NCI-H446 (cell line): ENCODE results near the gene CIDEB.

Experiments
- DNase-seq, 2 experiments: peaks; one replicate each; lab custom pipeline; 2025; lab: John Stamatoyannopoulos, UW

CIDEB gene

GRCh38 chr14:24312736-24313507 is 5.1 kb upstream of the CIDEB start:
- DNase-seq, result no peak

DNA sequence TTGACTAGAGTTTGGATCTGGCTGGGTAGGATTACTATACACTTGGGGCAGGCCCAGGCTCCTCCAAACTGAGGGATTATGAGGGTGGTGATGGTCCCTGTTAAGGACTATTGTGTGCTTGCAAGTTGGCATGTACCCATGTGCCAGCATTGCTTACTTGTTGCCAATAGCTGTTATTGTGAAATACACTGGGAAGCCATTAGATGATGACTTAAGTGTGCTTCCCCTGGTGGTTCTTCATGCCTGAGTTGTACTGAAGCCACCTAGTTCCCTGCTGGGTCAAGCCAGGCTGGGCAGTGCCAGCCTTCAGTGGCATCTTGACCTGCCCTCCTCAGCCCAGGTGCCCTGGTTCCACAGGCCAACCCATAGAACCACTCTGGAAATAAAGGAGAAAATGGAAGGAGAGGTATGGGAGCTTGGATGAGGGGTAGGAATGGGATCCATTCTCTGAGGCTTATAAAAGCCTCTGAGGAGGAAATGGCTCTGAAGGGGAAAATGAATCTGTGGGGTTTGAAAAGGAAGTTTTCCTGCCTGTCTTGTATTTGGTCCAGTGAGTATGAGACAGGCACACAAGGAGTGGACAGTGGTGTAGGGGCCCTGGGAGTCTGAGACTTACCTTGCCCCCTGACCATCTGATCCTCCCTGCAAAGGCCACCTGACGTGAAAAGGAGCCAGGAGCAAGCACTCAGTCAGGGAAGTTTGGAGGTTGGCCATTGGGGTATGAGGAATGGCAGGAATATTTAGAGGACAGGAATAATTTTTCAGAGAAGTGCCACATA is 4.2 kb upstream of the CIDEB start:
- DNase-seq, result no peak

GRCh38 chr14:24310646-24311604 is 3.1 kb upstream of the CIDEB start, which contains the start of gene LTB4R:
Gene LTB4R (plus strand): TSS chr14:24311502. CDS start chr14:24315652, 4,150 bp downstream.
- no peak for DNase-seq

- DNase-seq, result no peak
Measured at GRCh38 chr14:24310265-24310645, 2.5 kb upstream of the CIDEB start.

DNA sequence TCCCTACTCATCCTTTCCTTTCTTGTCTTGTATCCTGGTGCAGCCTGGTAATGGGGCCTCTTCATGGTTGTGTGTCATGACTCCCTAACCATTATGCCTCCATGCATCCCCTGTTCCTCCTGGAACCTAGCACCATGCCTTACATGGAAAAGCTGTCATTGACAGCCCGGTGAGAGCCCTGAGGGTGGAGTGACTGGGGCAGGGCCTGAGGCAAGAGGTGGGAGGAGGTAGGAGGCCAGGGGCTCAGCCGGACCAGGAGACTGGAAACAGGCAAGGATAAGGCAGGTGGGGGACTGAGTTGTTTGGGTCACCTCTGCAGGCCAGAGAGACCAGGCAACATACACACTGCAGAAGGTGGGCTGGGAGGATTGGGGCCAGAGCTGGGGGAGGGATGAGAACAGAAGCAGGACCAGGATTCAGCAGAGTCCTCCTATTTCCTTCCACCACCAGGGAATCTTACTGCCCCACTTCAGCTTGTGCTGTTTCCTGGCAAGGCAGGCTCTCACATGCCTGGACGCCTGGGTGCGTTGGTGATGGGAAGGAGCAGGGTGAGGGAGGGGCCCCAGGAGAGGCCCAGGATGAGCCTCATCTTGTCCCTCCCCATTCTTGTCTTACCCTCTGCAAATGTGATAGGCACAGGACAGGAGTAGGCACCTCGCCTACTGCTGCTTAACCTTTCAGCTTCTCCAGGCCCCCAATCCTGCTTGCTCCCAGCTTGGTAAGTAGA is 1.9 kb upstream of the CIDEB start, which contains the start of gene LTB4R2:
LTB4R2 (plus strand) TSS at position 603 of the 727 bp plus-strand sequence. CDS start 525 bp downstream, outside the sequence.
- no peak for DNase-seq

DNA sequence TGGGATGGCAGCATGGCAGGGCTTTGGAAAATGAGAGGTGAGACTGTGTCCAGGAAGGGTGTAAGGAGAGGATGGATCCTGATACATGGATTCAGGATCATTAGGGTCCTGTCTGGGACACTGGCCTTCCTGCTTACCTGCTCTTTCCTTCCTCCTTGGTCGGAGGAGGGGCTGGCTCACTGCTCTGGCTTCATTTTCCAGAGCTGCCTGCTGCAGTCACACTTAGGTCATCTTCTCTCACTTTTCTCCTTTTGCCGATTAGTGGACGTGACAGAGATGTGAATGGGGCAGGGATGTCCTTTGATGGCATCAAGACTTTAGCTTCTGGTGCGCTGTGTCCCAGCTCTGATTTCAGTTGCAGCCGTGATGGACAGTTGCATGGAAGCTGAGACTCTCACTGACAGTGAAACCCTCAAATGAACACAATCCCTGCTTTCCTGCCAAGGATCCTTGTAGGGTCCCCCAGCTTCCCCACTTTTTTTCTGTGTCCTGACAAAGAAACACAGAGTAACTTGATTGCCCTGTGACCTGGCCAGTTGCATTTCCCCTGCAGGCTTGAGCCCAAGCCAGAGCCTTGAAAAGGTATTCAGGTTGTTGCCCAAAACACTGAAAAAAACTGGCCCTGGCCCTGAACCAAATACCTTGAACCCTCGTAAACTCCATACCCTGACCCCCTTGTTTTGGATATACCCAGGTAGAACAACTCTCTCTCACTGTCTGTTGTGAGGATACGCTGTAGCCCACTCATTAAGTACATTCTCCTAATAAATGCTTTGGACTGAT is 756 bp upstream of the CIDEB start:
- DNase-seq, result no peak

GRCh38 chr14:24307156-24307574 is 612 bp downstream of the CIDEB start:
- DNase-seq, result no peak

GRCh38 chr14:24304019-24304387 is 3.8 kb downstream of the CIDEB start:
- DNase-seq, result no peak

DNA sequence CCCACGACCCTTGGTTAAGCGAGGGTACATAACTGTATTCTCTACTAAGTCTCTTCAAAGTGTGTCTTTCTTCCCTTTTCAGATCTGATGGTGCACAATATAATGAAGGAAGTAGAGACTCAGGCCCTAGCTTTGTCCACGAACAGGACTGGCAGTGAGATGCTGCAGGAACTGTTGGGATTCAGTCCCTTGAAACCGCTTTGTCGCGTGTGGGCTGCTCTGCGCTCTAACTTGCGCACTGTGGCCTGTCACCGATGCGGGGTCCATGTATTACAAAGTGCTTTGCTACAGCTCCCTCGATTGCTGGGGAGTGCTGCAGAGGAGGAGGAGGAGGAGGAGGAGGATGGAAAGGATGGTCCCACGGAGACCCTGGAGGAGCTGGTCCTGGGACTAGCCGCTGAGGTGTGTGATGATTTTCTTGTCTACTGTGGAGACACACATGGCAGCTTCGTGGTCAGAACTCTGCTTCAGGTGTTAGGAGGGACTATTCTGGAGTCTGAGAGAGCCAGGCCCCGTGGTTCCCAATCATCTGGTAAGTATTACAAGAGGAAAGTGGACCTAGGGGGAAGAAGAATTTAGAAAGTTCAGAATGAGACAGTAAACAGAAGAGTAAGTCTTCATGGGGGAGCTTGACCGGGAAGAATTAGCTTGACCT is 7.3 kb downstream of the CIDEB start:
- DNase-seq, result no peak

DNA sequence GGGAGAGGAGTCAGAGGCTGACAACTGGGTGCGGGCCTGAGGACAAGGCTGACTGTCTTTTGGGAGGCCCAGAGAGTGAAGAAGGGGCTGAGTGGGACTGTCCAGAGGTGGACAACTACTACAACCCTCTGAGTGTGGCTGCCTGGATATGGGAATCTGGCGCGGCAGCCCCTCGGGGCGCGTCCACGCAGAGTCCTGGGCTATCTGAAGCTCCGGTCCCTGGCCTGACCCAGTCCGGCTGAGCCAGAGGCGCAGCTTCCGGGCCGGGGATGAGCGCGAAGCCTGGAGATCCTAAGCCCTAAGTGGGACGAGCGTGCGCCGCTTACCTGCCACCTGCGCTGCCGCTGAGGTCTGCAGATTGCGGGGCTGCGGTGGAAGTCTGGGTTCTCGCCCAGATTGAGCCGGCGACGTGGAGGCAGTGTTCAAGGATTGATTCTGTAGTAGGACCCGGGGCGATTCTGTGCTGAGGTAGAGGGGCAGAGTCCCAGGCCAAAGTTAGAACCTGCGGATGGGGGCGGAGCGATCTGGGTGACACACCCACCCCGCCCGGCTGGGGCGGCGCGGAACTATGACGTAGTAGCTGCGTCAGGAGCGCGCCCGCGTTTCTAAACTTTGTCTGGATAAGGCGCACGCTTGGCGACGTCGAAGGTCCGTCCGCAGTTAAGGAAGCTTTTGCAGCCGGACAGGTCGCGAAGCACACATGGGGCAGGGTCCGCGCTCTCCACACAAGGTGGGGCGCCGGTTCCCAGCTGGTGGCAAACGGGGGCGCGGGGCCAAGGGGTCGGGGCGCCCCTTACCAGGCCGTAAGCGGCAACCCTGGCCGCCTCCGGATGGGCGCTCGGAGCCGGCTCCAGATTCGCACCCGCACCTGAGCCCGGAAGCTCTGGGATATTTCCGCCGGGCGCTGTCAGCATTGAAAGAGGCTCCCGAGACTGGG is 8.3 kb downstream of the CIDEB start, which contains the start of the genes DHRS1 and NOP9:
DHRS1 (minus strand) TSS at position 526 of the 937 bp plus-strand sequence. CDS start 674 bp downstream, outside the sequence.
NOP9 (plus strand) TSS at position 596 of the 937 bp plus-strand sequence; CDS start at position 701, 105 bp downstream.
- DNase-seq, result peak; percentile 70 to 94

DNA sequence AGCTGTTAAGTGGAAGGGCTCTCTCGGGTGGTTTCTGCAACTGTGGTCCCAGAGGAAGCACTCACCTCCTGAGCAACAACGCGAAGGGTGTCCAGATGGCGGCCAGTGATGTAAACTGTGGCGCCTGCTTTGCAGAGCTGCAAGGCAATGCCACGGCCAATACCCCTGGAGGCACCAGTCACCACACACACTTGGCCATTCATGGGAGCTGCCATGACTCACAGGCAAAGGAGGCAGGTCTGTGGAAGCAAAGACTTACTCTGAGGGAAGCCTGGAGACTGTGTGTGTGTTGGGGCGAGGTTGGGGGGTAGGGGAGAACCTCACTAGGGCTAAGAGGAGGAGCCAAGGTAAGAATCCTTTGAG is 8.9 kb downstream of the CIDEB start:
- DNase-seq, result peak in 1 of 2 experiments; percentile 38

GRCh38 chr14:24297190-24297964 is 10.4 kb downstream of the CIDEB start:
- DNase-seq, result peak in 1 of 2 experiments; percentile 16

DNA sequence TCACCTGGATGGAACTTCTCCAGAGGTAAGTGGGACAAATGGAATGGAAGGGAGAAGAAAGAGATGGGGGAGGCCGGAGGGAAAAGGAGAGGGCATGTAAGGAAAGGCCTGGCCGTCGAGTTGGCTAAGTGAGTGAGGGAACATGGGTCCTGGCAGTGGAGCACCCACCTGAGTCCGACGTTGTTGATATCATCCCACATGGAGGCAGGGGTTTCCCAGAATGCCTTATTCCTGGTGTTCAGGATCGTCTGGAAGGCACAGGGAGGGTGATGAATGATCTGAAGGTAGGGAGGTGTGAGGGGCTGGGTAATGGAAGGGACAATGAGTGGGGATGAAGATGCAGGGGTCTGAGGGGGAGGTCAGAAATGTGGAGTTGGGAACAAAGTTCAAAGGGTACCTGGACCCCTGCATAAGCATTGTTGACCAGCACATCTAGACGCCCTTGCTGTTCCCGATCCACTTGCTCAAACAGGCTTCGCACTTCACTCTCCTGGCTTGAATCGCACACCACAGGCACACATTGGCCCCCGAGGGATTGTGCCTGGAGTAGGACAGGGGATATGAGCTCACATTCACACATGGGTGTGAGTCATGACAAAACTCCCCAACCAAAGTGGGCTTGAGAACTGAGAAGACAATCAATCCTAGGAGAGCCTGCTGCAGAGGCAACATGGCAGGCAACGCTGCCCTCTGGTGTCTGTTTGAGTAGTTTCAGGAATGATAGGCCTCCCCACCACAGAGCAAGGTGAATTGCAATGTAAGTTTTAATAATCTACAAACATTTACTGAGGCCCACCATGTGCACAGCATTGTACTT is 11.2 kb downstream of the CIDEB start:
- DNase-seq, result peak; percentile 72 to 83

GRCh38 chr14:24293525-24293924 is 14.3 kb downstream of the CIDEB start:
- DNase-seq, result no peak

- no peak for DNase-seq
Measured at GRCh38 chr14:24292118-24292807, 15.5 kb downstream of the CIDEB start.

DNA sequence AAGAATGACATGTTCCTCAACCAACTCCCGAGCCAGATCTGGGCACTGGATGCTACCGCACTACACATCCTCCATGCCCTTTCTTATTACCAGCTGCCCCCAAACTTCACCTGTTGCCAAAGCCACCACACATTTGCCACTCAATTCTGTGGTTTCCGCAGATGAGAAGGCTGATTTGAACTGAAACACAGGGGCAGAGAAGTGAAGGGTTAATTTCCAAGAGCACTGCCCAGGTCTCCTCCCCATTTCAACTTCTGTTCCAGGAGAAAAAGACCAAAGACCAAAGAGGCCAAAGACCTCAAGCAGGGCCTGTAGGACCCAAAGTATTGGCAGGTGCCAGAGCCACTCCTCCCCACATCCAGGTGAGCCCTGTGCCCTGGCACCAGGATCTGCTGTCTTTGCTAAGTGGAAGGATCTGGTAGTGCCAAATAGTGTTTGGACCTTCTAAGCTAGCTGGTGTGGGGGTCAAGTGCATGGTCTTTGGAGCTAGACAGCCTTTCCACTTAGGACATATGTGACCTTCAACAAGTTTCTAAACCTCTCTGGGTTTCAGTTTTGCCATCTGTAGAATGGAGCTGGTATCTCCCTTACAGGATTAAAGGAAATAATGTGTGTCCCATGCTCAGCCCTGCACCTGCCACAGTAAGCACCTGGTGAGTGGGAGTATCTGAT is 16.2 kb downstream of the CIDEB start:
- DNase-seq, result no peak
